Measurements from ENCODE around the gene GAL.

The GAL gene

GRCh38 chr11:68673306-68673945 lies 10.9 kb upstream of the GAL start:
- no peaks in the 10 kb centered on the region for H3K79me2 ChIP-seq (ENCODE audit: insufficient read depth, low read length)
- H4K20me1 ChIP-seq (ENCODE audit: low read depth, low read length) = no peaks in the 10 kb centered on the region
- no peak overlapping the region for H3K27ac ChIP-seq (ENCODE audit: low read depth, low read length)
- H3K4me2 ChIP-seq (ENCODE audit: low read depth, low read length, poor library complexity, severe bottlenecking) = no peak overlapping the region
- no peak overlapping the region for H3K4me3 ChIP-seq (ENCODE audit: insufficient read depth, low read length, poor library complexity, severe bottlenecking)
- TF ChIP-seq, protein P1, sequence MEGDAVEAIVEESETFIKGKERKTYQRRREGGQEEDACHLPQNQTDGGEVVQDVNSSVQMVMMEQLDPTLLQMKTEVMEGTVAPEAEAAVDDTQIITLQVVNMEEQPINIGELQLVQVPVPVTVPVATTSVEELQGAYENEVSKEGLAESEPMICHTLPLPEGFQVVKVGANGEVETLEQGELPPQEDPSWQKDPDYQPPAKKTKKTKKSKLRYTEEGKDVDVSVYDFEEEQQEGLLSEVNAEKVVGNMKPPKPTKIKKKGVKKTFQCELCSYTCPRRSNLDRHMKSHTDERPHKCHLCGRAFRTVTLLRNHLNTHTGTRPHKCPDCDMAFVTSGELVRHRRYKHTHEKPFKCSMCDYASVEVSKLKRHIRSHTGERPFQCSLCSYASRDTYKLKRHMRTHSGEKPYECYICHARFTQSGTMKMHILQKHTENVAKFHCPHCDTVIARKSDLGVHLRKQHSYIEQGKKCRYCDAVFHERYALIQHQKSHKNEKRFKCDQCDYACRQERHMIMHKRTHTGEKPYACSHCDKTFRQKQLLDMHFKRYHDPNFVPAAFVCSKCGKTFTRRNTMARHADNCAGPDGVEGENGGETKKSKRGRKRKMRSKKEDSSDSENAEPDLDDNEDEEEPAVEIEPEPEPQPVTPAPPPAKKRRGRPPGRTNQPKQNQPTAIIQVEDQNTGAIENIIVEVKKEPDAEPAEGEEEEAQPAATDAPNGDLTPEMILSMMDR (IDR thresholded peaks at IDR 0.05; ENCODE audit: insufficient read depth, low read length, poor library complexity, severe bottlenecking) = no peak
- TF ChIP-seq EZH2phosphoT487 (conservative IDR thresholded peaks at IDR 0.05; ENCODE audit: low read length) = no peak
- H3F3A ChIP-seq (ENCODE audit: insufficient read depth) = no peaks in the 10 kb centered on the region
- H3K9ac ChIP-seq (ENCODE audit: low read length) = no peak overlapping the region
- no peak overlapping the region for H2AFZ ChIP-seq (ENCODE audit: low read depth, low read length, severe bottlenecking)
- H3K27me3 ChIP-seq (ENCODE audit: low read length) = no peaks in the 10 kb centered on the region
- no peaks in the 10 kb centered on the region for H3K36me3 ChIP-seq (ENCODE audit: low read length)
- no peaks in the 10 kb centered on the region for H3K9me3 ChIP-seq (ENCODE audit: insufficient read depth, low read length)
- H3K9me2 ChIP-seq (replicated peaks; ENCODE audit: insufficient read depth, low read length) = no peaks in the 10 kb centered on the region

GRCh38 chr11:68673991-68674390 lies 10.4 kb upstream of the GAL start:
- Histone ChIP-seq H3K27me3 (ENCODE audit: low read length) (no peaks in the 10 kb centered on the region), H3K9me2 (replicated peaks; ENCODE audit: insufficient read depth, low read length) (no peaks in the 10 kb centered on the region), H3K27ac (ENCODE audit: low read depth, low read length) (no peak overlapping the region), H2AFZ (ENCODE audit: low read depth, low read length, severe bottlenecking) (no peak overlapping the region), H3K9me3 (ENCODE audit: insufficient read depth, low read length) (no peaks in the 10 kb centered on the region), H3K36me3 (ENCODE audit: low read length) (no peaks in the 10 kb centered on the region), H3F3A (ENCODE audit: insufficient read depth) (no peaks in the 10 kb centered on the region), H4K20me1 (ENCODE audit: low read depth, low read length) (no peaks in the 10 kb centered on the region), H3K4me2 (ENCODE audit: low read depth, low read length, poor library complexity, severe bottlenecking) (no peak overlapping the region), H3K4me3 (ENCODE audit: insufficient read depth, low read length, poor library complexity, severe bottlenecking) (no peak overlapping the region), H3K9ac (ENCODE audit: low read length) (no peak overlapping the region), H3K79me2 (ENCODE audit: insufficient read depth, low read length) (no peaks in the 10 kb centered on the region)
- TF ChIP-seq, protein P1 (IDR thresholded peaks at IDR 0.05; ENCODE audit: insufficient read depth, low read length, poor library complexity, severe bottlenecking) = no peak
- TF ChIP-seq EZH2phosphoT487 (conservative IDR thresholded peaks at IDR 0.05; ENCODE audit: low read length) = no peak

GRCh38 chr11:68674461-68674860 lies 9.9 kb upstream of the GAL start:
- no peak overlapping the region for H2AFZ ChIP-seq (ENCODE audit: low read depth, low read length, severe bottlenecking)
- TF ChIP-seq, protein P1 (IDR thresholded peaks at IDR 0.05; ENCODE audit: insufficient read depth, low read length, poor library complexity, severe bottlenecking) = no peak
- no peak for TF ChIP-seq EZH2phosphoT487 (conservative IDR thresholded peaks at IDR 0.05; ENCODE audit: low read length)
- no peaks in the 10 kb centered on the region for H3K79me2 ChIP-seq (ENCODE audit: insufficient read depth, low read length)

More at GRCh38 chr11:68674461-68674860, 9.9 kb upstream of the GAL start:
- Histone ChIP-seq H3K27me3 (ENCODE audit: low read length) (no peaks in the 10 kb centered on the region), H3K36me3 (ENCODE audit: low read length) (no peaks in the 10 kb centered on the region), H3K9ac (ENCODE audit: low read length) (no peak overlapping the region), H4K20me1 (ENCODE audit: low read depth, low read length) (no peaks in the 10 kb centered on the region), H3K4me3 (ENCODE audit: insufficient read depth, low read length, poor library complexity, severe bottlenecking) (no peak overlapping the region), H3K4me2 (ENCODE audit: low read depth, low read length, poor library complexity, severe bottlenecking) (no peak overlapping the region), H3F3A (ENCODE audit: insufficient read depth) (no peaks in the 10 kb centered on the region), H3K9me2 (replicated peaks; ENCODE audit: insufficient read depth, low read length) (no peaks in the 10 kb centered on the region), H3K9me3 (ENCODE audit: insufficient read depth, low read length) (no peaks in the 10 kb centered on the region), H3K27ac (ENCODE audit: low read depth, low read length) (no peak overlapping the region)
